CD14-positive monocyte (primary cell): Measurements from ENCODE around the gene TSPAN11. TPM values are rescaled to one million over a fixed set of nuclear protein-coding genes. Genes with fewer than 3 reads are reported as not detected.

Experiments used
- DNase-seq, 3 donors: peaks; one replicate each; pipeline ENCODE4 v3.0.0-alpha.2; 2011 to 2022
- H2AFZ ChIP-seq: 2 replicates; pipeline ENCODE4 v1.6.0; 2012; ENCODE audit warnings: mild to moderate bottlenecking, low read depth, low read length, inconsistent platforms; ENCODE audit not compliant: insufficient read depth, poor library complexity, severe bottlenecking
- H3K27ac ChIP-seq, 2 donors: 1 replicate in 1 of 2; 2 replicates in 1 of 2; pipeline ENCODE4 v1.5.1; 2012 to 2013; ENCODE audit warnings: low read length in 2 of 2, control low read depth in 1 of 2, inconsistent platforms in 1 of 2, low read depth in 1 of 2, mild to moderate bottlenecking in 1 of 2
- H3K27me3 ChIP-seq, 2 donors: one replicate each; pipeline versions ENCODE4 v1.6.0 to v1.6.1; 2011 to 2013; ENCODE audit warnings: low read length in 2 of 2; ENCODE audit not compliant: control insufficient read depth in 2 of 2, insufficient read depth in 2 of 2
- H3K36me3 ChIP-seq, 2 donors: replicated peaks in 1 of 2; 1 replicate in 1 of 2; 2 replicates in 1 of 2; pipeline versions ENCODE4 v1.5.1 to v1.6.1; 2012 to 2013; ENCODE audit warnings: low read length in 2 of 2, control low read depth in 1 of 2, inconsistent platforms in 1 of 2, mild to moderate bottlenecking in 1 of 2; ENCODE audit not compliant: insufficient read depth in 2 of 2, control insufficient read depth in 1 of 2
- H3K4me1 ChIP-seq, 2 donors: 1 replicate in 1 of 2; 2 replicates in 1 of 2; pipeline versions ENCODE4 v1.5.1 to v1.6.1; 2012 to 2013; ENCODE audit warnings: low read length in 2 of 2, control low read depth in 1 of 2, inconsistent platforms in 1 of 2, mild to moderate bottlenecking in 1 of 2, moderate library complexity in 1 of 2; ENCODE audit not compliant: insufficient read depth in 2 of 2, control insufficient read depth in 1 of 2
- H3K4me2 ChIP-seq: replicated peaks from 2 replicates; pipeline ENCODE3; 2012; ENCODE audit warnings: low read length, moderate library complexity, mild to moderate bottlenecking; ENCODE audit not compliant: poor library complexity, severe bottlenecking; ENCODE audit errors: extremely low read depth
- H3K4me3 ChIP-seq, 3 experiments: fragments of 200-600 bp in 1 of 3; sonication (generic) in 1 of 3; replicated peaks in 1 of 3; 1 replicate in 2 of 3; 2 replicates in 1 of 3; pipeline ENCODE4 v1.5.1; 2011 to 2013; ENCODE audit warnings: low read length in 3 of 3, mild to moderate bottlenecking in 3 of 3, control low read depth in 2 of 3, low read depth in 2 of 3, inconsistent platforms in 1 of 3, moderate library complexity in 1 of 3
- H3K79me2 ChIP-seq: 2 replicates; pipeline ENCODE4 v1.6.0; 2012; ENCODE audit warnings: mild to moderate bottlenecking, control low read depth, inconsistent platforms, low read length, moderate library complexity; ENCODE audit not compliant: insufficient read depth
- H3K9ac ChIP-seq: 2 replicates; pipeline ENCODE4 v1.6.0; 2017; ENCODE audit warnings: low read length, mild to moderate bottlenecking; ENCODE audit not compliant: insufficient read depth, poor library complexity, severe bottlenecking
- H3K9me3 ChIP-seq, 2 donors: replicated peaks in 1 of 2; 1 replicate in 1 of 2; 2 replicates in 1 of 2; pipeline versions ENCODE4 v1.5.1 to v1.6.1; 2012 to 2013; ENCODE audit warnings: low read length in 2 of 2, control low read depth in 1 of 2; ENCODE audit not compliant: control insufficient read depth in 1 of 2, insufficient read depth in 1 of 2
- H4K20me1 ChIP-seq: 2 replicates; pipeline ENCODE4 v1.6.0; 2012; ENCODE audit warnings: mild to moderate bottlenecking, low read length, control low read depth, moderate library complexity; ENCODE audit not compliant: insufficient read depth
- H3K27ac Mint-ChIP-seq, 7 donors: one replicate each; pipeline ENCODE4 v1.8.0; 2020; ENCODE audit warnings: mild to moderate bottlenecking in 7 of 7, mixed read lengths in 7 of 7, moderate library complexity in 6 of 7, inconsistent platforms in 2 of 7
- H3K27me3 Mint-ChIP-seq, 3 donors: one replicate each; pipeline ENCODE4 v1.8.0; 2021 to 2022; ENCODE audit warnings: low read depth in 3 of 3, mild to moderate bottlenecking in 3 of 3, mixed read lengths in 3 of 3, moderate library complexity in 3 of 3, inconsistent platforms in 1 of 3
- H3K36me3 Mint-ChIP-seq, 2 donors: one replicate each; pipeline ENCODE4 v1.8.0; 2020; ENCODE audit warnings: mixed read lengths in 2 of 2, inconsistent platforms in 1 of 2, mild to moderate bottlenecking in 1 of 2
- H3K4me1 Mint-ChIP-seq: one replicate; pipeline ENCODE4 v1.8.0; 2020; ENCODE audit warnings: mild to moderate bottlenecking, mixed read lengths
- H3K4me3 Mint-ChIP-seq, 2 donors: one replicate each; pipeline ENCODE4 v1.8.0; 2020; ENCODE audit warnings: mild to moderate bottlenecking in 2 of 2, mixed read lengths in 2 of 2, moderate library complexity in 1 of 2
- H3K9me3 Mint-ChIP-seq, 7 donors: one replicate each; pipeline ENCODE4 v1.8.0; 2020 to 2022; ENCODE audit warnings: mixed read lengths in 7 of 7, mild to moderate bottlenecking in 6 of 7, moderate library complexity in 6 of 7, inconsistent platforms in 2 of 7
- CTCF ChIP-seq: fragments of 200-600 bp; IDR thresholded peaks from one replicate; pipeline ENCODE4 v1.8.0; 2022; ENCODE audit warnings: antibody characterized with exemption, mild to moderate bottlenecking
- WGBS: methylation state at CpG from one replicate; pipeline ENCODE4 v1.1.5; 2013; ENCODE audit warnings: missing lambda C conversion rate; ENCODE audit not compliant: insufficient coverage; 5-methylcytosine and 5-hydroxymethylcytosine counted together
- intact Hi-C, 2 donors: fragments of 100-400 bp; cut with micrococcal nuclease; formaldehyde crosslinking; loops; one replicate each; pipeline versions ENCODE4 v1.15.0 to v1.15.1; 2023
- polyA plus RNA-seq, 3 donors: library from polyadenylated mRNA; depleted of rRNA in 1 of 3; unstranded in 2 of 3; stranded (reverse) in 1 of 3; fragments of 300-500 nt in 2 of 3; fragments of >200 nt in 1 of 3; fragmentation: Illumina TruSeq in 2 of 3; gene quantifications; 1 replicate in 2 of 3; 2 replicates in 1 of 3; pipeline ENCODE4 v1.2.3, GENCODE V29; 2012 to 2021

The TSPAN11 gene
- polyA plus RNA-seq, 3 donors, result not detected

GRCh38 chr12:30942936-30943335 is 16.4 kb downstream of the TSPAN11 start:
- DNase-seq, result no peak

GRCh38 chr12:30945443-30946164 is 19.1 kb downstream of the TSPAN11 start:
- WGBS, result 93% methylated on average over 8 of the region's 11 CpGs
- intact Hi-C loops, result no loop called here
- Histone ChIP-seq H4K20me1 (no peaks in the 10 kb centered on the region), H3K36me3 (no peaks in the 10 kb centered on the region), H3K27me3 (no peaks in the 10 kb centered on the region), H3K4me3 (no peak overlapping the region), H3K4me1 (no peaks in the 10 kb centered on the region), H3K4me2 (no peak overlapping the region), H3K9ac (no peak overlapping the region), H3K79me2 (no peaks in the 10 kb centered on the region), H3K9me3 (peaks cover 0 to 4% of the 10 kb centered on the region in 2 donors), H2AFZ (no peak overlapping the region), H3K27ac (no peak overlapping the region)
- TF ChIP-seq CTCF, result no peak
- Mint-ChIP-seq H3K36me3 (no peaks in the 10 kb centered on the region), H3K27ac (no peak overlapping the region), H3K4me1 (no peaks in the 10 kb centered on the region), H3K27me3 (peaks cover 8 to 11% (median 9%) of the 10 kb centered on the region in 3 donors), H3K4me3 (no peak overlapping the region), H3K9me3 (peaks cover 2 to 11% (median 8%) of the 10 kb centered on the region in 7 donors)
- DNase-seq, result no peak

More at GRCh38 chr12:30942936-30943335, 16.4 kb downstream of the TSPAN11 start:
- no peaks in the 10 kb centered on the region for H3K36me3 Mint-ChIP-seq
- no peak overlapping the region for H3K4me3 Mint-ChIP-seq
- H3K4me1 Mint-ChIP-seq, result no peaks in the 10 kb centered on the region
- WGBS, result 95% methylated on average over 4 of the region's 7 CpGs
- H3K9me3 Mint-ChIP-seq, result peaks cover 4 to 10% (median 8%) of the 10 kb centered on the region in 7 donors
- intact Hi-C loops, result no loop called here
- no peaks in the 10 kb centered on the region for H4K20me1 ChIP-seq
- TF ChIP-seq CTCF, result no peak
- no peak overlapping the region for H3K27ac ChIP-seq
- H2AFZ ChIP-seq, result no peak overlapping the region
- no peaks in the 10 kb centered on the region for H3K36me3 ChIP-seq
- H3K79me2 ChIP-seq, result no peaks in the 10 kb centered on the region
- H3K27me3 Mint-ChIP-seq, result peaks cover 4 to 10% (median 9%) of the 10 kb centered on the region in 3 donors
- no peak overlapping the region for H3K4me2 ChIP-seq
- no peak overlapping the region for H3K4me3 ChIP-seq
- no peak overlapping the region for H3K9ac ChIP-seq
- H3K27ac Mint-ChIP-seq, result no peak overlapping the region
- H3K4me1 ChIP-seq, result no peaks in the 10 kb centered on the region
- H3K27me3 ChIP-seq, result no peaks in the 10 kb centered on the region
- peaks cover 0 to 4% of the 10 kb centered on the region in 2 donors for H3K9me3 ChIP-seq
